Endothelial cell of umbilical vein (primary cell): ENCODE measurements around the gene LRRC27. TPM values are rescaled to one million over a fixed set of nuclear protein-coding genes. Genes with fewer than 3 reads are reported as not detected.

Experiments
- BruUV-seq: library from RNA; stranded (reverse); fragments of 400-500 nt; replicated peaks from 2 replicates; lab custom pipeline; 2021; lab: Mats Ljungman, UMichigan
- CTCF ChIA-PET: fragments of 300-600, 350-600 bp; sonication (Branson Sonifier 250); formaldehyde crosslinking; loops from one replicate; lab custom pipeline; 2021; ENCODE audit warnings: antibody characterized with exemption, inconsistent platforms; lab: Charles Lee
- POLR2A ChIA-PET: fragments of 300-600, 350-600 bp; sonication (Branson Sonifier 250); formaldehyde crosslinking; loops from one replicate; lab custom pipeline; 2021; ENCODE audit warnings: antibody characterized with exemption, inconsistent platforms; lab: Charles Lee
- DNase-seq: peaks from one replicate; pipeline ENCODE4 v3.0.0-alpha.2; 2011; ENCODE audit warnings: low read depth, low spot score
- FAIRE-seq: peaks from 2 replicates; lab custom pipeline; 2011; peaks lifted over from hg19 to GRCh38; lab: Jason Lieb, UNC
- H2AFZ ChIP-seq: 2 replicates; pipeline ENCODE4 v1.6.0; 2012; ENCODE audit warnings: low read depth, low read length, control low read depth, inconsistent platforms
- H3K27ac ChIP-seq: 2 replicates; pipeline ENCODE4 v1.5.1; 2011; ENCODE audit warnings: low read depth, mild to moderate bottlenecking, control low read depth, low read length, moderate library complexity; ENCODE audit not compliant: insufficient read depth
- H3K27me3 ChIP-seq, 2 experiments: 2 replicates each; pipeline versions ENCODE4 v1.6.0 to v1.6.1; 2011; ENCODE audit warnings: low read length in 2 of 2, mixed read lengths in 1 of 2; ENCODE audit not compliant: control insufficient read depth in 2 of 2, insufficient read depth in 2 of 2
- H3K36me3 ChIP-seq, 2 experiments: 2 replicates in 1 of 2; 3 replicates in 1 of 2; pipeline ENCODE4 v1.5.1; 2011; ENCODE audit warnings: low read length in 2 of 2, mild to moderate bottlenecking in 1 of 2, moderate library complexity in 1 of 2; ENCODE audit not compliant: control insufficient read depth in 2 of 2, insufficient read depth in 2 of 2; ENCODE audit errors: extremely low read depth in 1 of 2
- H3K4me1 ChIP-seq: 3 replicates; pipeline ENCODE4 v1.5.1; 2011; ENCODE audit warnings: mild to moderate bottlenecking, low read length; ENCODE audit not compliant: control insufficient read depth, insufficient read depth; ENCODE audit errors: extremely low read depth
- H3K4me2 ChIP-seq: 2 replicates; pipeline ENCODE4 v1.6.1; 2011; ENCODE audit warnings: low read length, control low read depth, mixed read lengths; ENCODE audit not compliant: insufficient read depth
- H3K4me3 ChIP-seq, 3 experiments: fragments of 200-600 bp in 1 of 3; sonication (generic), shearing (Covaris generic) in 1 of 3; replicated peaks in 1 of 3; 2 replicates each; pipeline ENCODE4 v1.5.1; 2011 to 2016; ENCODE audit warnings: control low read depth in 3 of 3, low read length in 3 of 3, mild to moderate bottlenecking in 2 of 3, inconsistent platforms in 1 of 3, low read depth in 1 of 3, moderate library complexity in 1 of 3; ENCODE audit not compliant: insufficient read depth in 1 of 3
- H3K79me2 ChIP-seq: 2 replicates; pipeline ENCODE4 v1.6.0; 2012; ENCODE audit warnings: low read length, inconsistent platforms; ENCODE audit not compliant: control insufficient read depth, insufficient read depth
- H3K9ac ChIP-seq: replicated peaks from 2 replicates; pipeline ENCODE3; 2011; ENCODE audit warnings: low read length, control low read depth; ENCODE audit not compliant: insufficient read depth; ENCODE audit errors: extremely low read depth
- H3K9me1 ChIP-seq: replicated peaks from 3 replicates; pipeline ENCODE4 v1.6.0; 2011; ENCODE audit warnings: mild to moderate bottlenecking, low read length; ENCODE audit not compliant: control insufficient read depth, insufficient read depth; ENCODE audit errors: extremely low read depth
- H3K9me3 ChIP-seq: replicated peaks from 2 replicates; pipeline ENCODE4 v1.5.1; 2012; ENCODE audit warnings: low read length, inconsistent platforms; ENCODE audit not compliant: control insufficient read depth, insufficient read depth
- H4K20me1 ChIP-seq: replicated peaks from 2 replicates; pipeline ENCODE3; 2011; ENCODE audit warnings: mild to moderate bottlenecking, low read length; ENCODE audit not compliant: control insufficient read depth, insufficient read depth; ENCODE audit errors: extremely low read depth
- CTCF ChIP-seq, 2 donors: IDR thresholded peaks; 1 replicate in 1 of 2; 2 replicates in 1 of 2; pipeline ENCODE4 v1.5.1; 2011; ENCODE audit warnings: low read length in 2 of 2, mild to moderate bottlenecking in 2 of 2, moderate library complexity in 2 of 2, control low read depth in 1 of 2, inconsistent platforms in 1 of 2, low read depth in 1 of 2; ENCODE audit not compliant: insufficient read depth in 1 of 2; ENCODE audit errors: extremely low read depth in 1 of 2
- EZH2 ChIP-seq: IDR thresholded peaks from 2 replicates; pipeline ENCODE4 v1.6.1; 2012; ENCODE audit warnings: borderline replicate concordance, low read depth, mild to moderate bottlenecking, moderate library complexity, low read length, inconsistent platforms; ENCODE audit not compliant: severe bottlenecking
- FOS ChIP-seq: IDR thresholded peaks from 2 replicates; pipeline ENCODE4 v1.6.1; 2011; ENCODE audit warnings: mild to moderate bottlenecking, low read length, moderate library complexity, borderline replicate concordance; ENCODE audit not compliant: insufficient read depth
- GATA2 ChIP-seq: IDR thresholded peaks from 2 replicates; pipeline ENCODE4 v1.7.0; 2011; ENCODE audit warnings: low read depth, mild to moderate bottlenecking, moderate library complexity, mixed read lengths, low read length; ENCODE audit not compliant: insufficient read length, insufficient read depth
- JUN ChIP-seq: IDR thresholded peaks from 2 replicates; pipeline ENCODE4 v1.6.1; 2011; ENCODE audit warnings: borderline replicate concordance, low read depth; ENCODE audit not compliant: insufficient read length, insufficient read depth
- MAX ChIP-seq: IDR thresholded peaks from 2 replicates; pipeline ENCODE4 v1.6.1; 2011; ENCODE audit not compliant: insufficient read depth, insufficient read length
- MYC ChIP-seq: IDR thresholded peaks from one replicate; pipeline ENCODE4 v1.6.1; 2011; ENCODE audit warnings: mild to moderate bottlenecking, low read depth, low read length
- POLR2A ChIP-seq: IDR thresholded peaks from 2 replicates; pipeline ENCODE4 v1.6.1; 2012; ENCODE audit warnings: low read depth, mild to moderate bottlenecking, control low read depth, low read length
- POLR2AphosphoS5 ChIP-seq: IDR thresholded peaks from 2 replicates; pipeline ENCODE4 v1.6.1; 2012; ENCODE audit warnings: low read depth, mild to moderate bottlenecking, control low read depth, low read length, moderate library complexity; ENCODE audit not compliant: insufficient read depth
- dilution Hi-C: fragments of 300-500 bp; cut with MboI; formaldehyde crosslinking; loops from one replicate; pipeline ENCODE4 v1.15.0; 2019; ENCODE audit warnings: low sequenced_read_pairs; ENCODE audit not compliant: extremely low pct_ligation_motif_present
- intact Hi-C: fragments of 100-400 bp; cut with micrococcal nuclease; formaldehyde crosslinking; loops from one replicate; pipeline ENCODE4 v1.10.0; 2022
- polyA plus RNA-seq, 4 experiments: library from polyadenylated mRNA; depleted of rRNA in 3 of 4; stranded (reverse) in 3 of 4; unstranded in 1 of 4; fragments of >200 nt; gene quantifications; 2 replicates each; pipeline versions ENCODE4 v1.2.1 to v1.2.3, GENCODE V29; 2011 to 2012; ENCODE audit warnings: missing spikeins in 1 of 4
- total RNA-seq: library from RNA; stranded (reverse); gene quantifications from 2 replicates; pipeline ENCODE4 v1.2.3, GENCODE V29; 2021

Gene LRRC27
- total and polyA plus RNA-seq, 2 donors (not counting 3 experiments of a cell fraction or from before 2014, with no cell fraction given) = 8.3 to 13.6 TPM

- Histone ChIP-seq H4K20me1 (no peaks in the 10 kb centered on the region), H3K9me3 (no peaks in the 10 kb centered on the region), H3K4me1 (no peaks in the 10 kb centered on the region), H3K4me3 (no peak overlapping the region), H3K9me1 (no peaks in the 10 kb centered on the region), H3K36me3 (peaks cover 0 to under 1% of the 10 kb centered on the region in 2 experiments), H3K4me2 (no peak overlapping the region), H2AFZ (no peak overlapping the region), H3K27me3 (no peaks in the 10 kb centered on the region), H3K9ac (no peak overlapping the region), H3K27ac (no peak overlapping the region), H3K79me2 (no peaks in the 10 kb centered on the region)
- DNase-seq = no peak
- ChIA-PET POLR2A (no interaction called here), CTCF (interaction anchor here (0.6 to 1.7 kb wide), 8 partner anchors 9 to 100 kb away, joined by 3 to 7 read pairs (median 4); partner anchors contain the start of gene STK32C)
- intact Hi-C loops = no loop called here
- no TSS peak for BruUV-seq
- peak; percentile 62 for FAIRE-seq
- dilution Hi-C loops = no loop called here
- TF ChIP-seq CTCF (IDR thresholded peaks at IDR 0.05; ENCODE audit: extremely low read depth in 1 of 2, insufficient read depth in 1 of 2, low read depth in 1 of 2, low read length in 2 of 2) = peak; percentile 56 to 68
- TF ChIP-seq FOS = no peak
Measured at GRCh38 chr10:132360766-132361447, 28.9 kb downstream of the LRRC27 start.

- intact Hi-C loops = no loop called here
- BruUV-seq = no TSS peak
- CTCF ChIA-PET = interaction anchor here (1.1 kb wide), 1 partner anchor 99 kb away, joined by 3 read pairs; no protein-coding TSS in a partner anchor
- TF ChIP-seq MAX = no peak
- no peak for TF ChIP-seq GATA2
- TF ChIP-seq JUN = no peak
- TF ChIP-seq EZH2 = no peak
- TF ChIP-seq MYC = no peak
- TF ChIP-seq POLR2A = no peak
- no peak for TF ChIP-seq FOS
- TF ChIP-seq POLR2AphosphoS5 = no peak
- TF ChIP-seq CTCF (IDR thresholded peaks at IDR 0.05; ENCODE audit: extremely low read depth in 1 of 2, insufficient read depth in 1 of 2, low read depth in 1 of 2, low read length in 2 of 2) = no peak
- H3K4me2 ChIP-seq = no peak overlapping the region
- no peak overlapping the region for H3K27ac ChIP-seq
- POLR2A ChIA-PET = no interaction called here
- dilution Hi-C loops = no loop called here
- no peaks in the 10 kb centered on the region for H3K9me1 ChIP-seq
- H3K9me3 ChIP-seq = no peaks in the 10 kb centered on the region
- H3K4me1 ChIP-seq = no peaks in the 10 kb centered on the region
- no peaks in the 10 kb centered on the region for H3K27me3 ChIP-seq
- H4K20me1 ChIP-seq = no peaks in the 10 kb centered on the region
- no peak for DNase-seq
- no peaks in the 10 kb centered on the region for H3K79me2 ChIP-seq
- H3K36me3 ChIP-seq = no peaks in the 10 kb centered on the region
- no peak for FAIRE-seq
- no peak overlapping the region for H2AFZ ChIP-seq
- H3K4me3 ChIP-seq = no peak overlapping the region
- no peak overlapping the region for H3K9ac ChIP-seq
Measured at GRCh38 chr10:132361581-132362101, 29.6 kb downstream of the LRRC27 start.
